Iris pigment epithelial cell (primary cell): Measurements from ENCODE around the gene TP53.
A peak's percentile ranks its signal among the peaks of the same experiment; 100 is the strongest.

Source experiments
- DNase-seq: peaks from one replicate; pipeline ENCODE4 v3.0.0-alpha.2; 2011; ENCODE audit warnings: low read depth

Gene TP53

DNA sequence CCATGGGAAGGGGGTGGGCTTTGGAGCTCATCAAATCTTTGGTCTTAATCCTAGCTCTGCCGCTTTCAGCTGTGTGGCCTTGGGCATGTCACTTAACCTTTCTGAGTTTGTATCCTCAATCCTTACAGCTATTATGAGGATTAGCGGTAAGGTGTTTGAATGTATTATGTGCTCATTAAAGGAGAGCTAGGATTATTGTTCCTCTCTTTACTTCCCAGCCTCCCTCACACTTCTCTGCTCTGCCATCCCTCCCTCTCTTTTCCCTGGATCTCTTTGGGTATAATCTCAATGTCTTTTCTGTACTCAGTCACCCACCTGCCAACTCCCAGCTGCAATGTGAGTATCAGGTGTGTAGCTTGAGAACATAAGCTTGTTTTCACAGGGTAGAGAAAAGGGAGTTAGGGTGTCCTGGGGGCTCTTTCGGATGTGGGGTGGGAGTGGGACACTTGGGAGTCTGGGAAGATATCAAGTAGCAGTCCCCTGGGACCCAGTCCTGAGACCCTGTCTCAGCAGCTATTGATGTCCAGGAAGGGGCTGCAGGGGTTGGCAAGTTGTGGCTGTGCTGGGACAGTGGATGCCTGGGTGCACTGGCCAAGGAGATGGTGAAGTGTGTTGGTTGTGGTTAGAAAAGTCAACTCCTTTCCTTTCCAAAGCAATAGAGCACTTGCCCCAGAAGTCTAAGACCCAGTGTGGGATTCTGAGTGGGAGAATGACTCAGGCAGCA is 19.5 kb upstream of the TP53 start:
- DNase-seq, result no peak

GRCh38 chr17:7705269-7706255 is 18.3 kb upstream of the TP53 start:
- DNase-seq, result no peak

- DNase-seq, result no peak
Observed at GRCh38 chr17:7704601-7705268, 17.4 kb upstream of the TP53 start, which contains the start of gene EFNB3. EFNB3 (plus strand) TSS chr17:7705202; CDS start chr17:7705599, 397 bp downstream.

DNA sequence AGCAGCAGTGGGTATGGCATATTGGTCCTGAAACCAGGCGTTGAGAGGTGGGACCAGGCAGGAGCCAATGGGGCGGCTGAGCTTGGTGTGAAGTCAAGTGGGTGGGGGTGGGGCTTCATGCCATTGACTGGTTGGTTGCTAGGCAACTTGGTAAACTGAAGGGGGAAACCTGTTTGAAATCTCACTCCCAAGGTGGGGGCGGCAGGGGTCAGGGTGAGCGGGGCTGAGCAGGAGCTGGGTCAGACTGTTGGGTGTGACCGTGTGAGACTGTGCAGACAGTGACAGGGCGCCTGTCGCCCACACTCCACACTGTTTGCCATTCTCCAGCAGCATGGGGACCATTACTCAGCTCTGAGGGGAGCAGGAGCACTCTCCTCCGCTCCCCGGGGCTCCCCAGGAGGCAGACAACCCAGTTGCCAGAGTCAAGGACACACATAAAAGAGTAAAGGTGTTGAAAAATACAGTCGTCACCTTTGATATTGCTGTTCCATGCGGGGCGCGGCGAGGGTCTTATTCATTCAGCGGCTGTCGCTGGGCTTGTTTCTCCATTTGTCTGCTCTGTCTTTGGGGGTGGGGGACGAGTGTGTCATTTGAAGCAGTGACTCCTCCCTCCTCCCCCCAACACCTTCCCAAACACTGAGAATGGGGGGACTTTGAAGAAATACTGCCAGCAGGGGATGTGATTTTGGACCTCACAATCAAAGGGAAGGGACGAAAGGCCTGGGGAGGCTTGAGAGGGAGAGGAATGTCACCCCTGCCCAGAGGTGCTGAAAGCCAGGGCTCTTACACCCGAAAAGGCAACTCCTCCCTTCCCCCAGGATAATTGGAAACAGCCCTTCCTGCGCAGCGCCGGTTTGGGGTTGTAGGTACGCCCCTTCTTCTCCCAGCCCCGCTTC is 16.5 kb upstream of the TP53 start:
- peak; percentile 63 for DNase-seq

GRCh38 chr17:7702776-7703175 is 15.5 kb upstream of the TP53 start:
- DNase-seq, result no peak

GRCh38 chr17:7701681-7702080 is 14.4 kb upstream of the TP53 start:
- no peak for DNase-seq

- DNase-seq, result no peak
Observed at GRCh38 chr17:7700510-7700909, 13.2 kb upstream of the TP53 start.

GRCh38 chr17:7697828-7698588 is 10.7 kb upstream of the TP53 start:
- DNase-seq, result no peak

GRCh38 chr17:7695586-7695985 is 8.3 kb upstream of the TP53 start:
- no peak for DNase-seq

- DNase-seq, result no peak
Observed at GRCh38 chr17:7688808-7689316, 1.6 kb upstream of the TP53 start.

DNA sequence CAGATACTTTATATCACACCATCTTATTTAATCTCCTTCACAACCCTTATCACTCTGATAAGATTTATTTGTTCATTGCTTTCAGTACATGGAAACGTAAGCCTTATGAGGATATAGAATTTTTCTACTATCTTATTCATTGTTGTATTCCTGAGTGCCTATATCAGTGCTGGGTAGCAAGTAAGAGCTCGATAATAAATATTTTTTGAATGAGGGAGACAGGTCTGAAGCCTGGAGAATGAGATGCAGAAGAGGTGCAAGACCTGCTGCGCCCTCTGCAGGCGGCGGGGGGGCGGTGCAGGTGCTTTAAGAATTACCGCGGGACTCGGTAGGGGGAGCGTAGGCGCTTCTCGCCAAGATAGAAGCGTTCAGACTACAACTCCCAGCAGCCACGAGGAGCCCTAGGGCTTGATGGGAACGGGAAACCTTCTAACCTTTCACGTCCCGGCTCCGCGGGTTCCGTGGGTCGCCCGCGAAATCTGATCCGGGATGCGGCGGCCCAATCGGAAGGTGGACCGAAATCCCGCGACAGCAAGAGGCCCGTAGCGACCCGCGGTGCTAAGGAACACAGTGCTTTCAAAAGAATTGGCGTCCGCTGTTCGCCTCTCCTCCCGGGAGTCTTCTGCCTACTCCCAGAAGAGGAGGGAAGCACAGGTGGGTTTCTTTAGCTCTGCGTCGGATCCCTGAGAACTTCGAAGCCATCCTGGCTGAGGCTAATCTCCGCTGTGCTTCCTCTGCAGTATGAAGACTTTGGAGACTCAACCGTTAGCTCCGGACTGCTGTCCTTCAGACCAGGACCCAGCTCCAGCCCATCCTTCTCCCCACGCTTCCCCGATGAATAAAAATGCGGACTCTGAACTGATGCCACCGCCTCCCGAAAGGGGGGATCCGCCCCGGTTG is 868 bp upstream of the TP53 start, which contains the start of gene WRAP53:
Gene WRAP53, plus strand, starts transcription at position 570 of the 900 bp plus-strand sequence. Its CDS starts 172 bp downstream, at position 742.
- peak; percentile 99 for DNase-seq

- DNase-seq, result no peak
Observed at GRCh38 chr17:7686222-7687071, 843 bp downstream of the TP53 start.

GRCh38 chr17:7685533-7686221 is 1.6 kb downstream of the TP53 start:
- peak; percentile 96 for DNase-seq

DNA sequence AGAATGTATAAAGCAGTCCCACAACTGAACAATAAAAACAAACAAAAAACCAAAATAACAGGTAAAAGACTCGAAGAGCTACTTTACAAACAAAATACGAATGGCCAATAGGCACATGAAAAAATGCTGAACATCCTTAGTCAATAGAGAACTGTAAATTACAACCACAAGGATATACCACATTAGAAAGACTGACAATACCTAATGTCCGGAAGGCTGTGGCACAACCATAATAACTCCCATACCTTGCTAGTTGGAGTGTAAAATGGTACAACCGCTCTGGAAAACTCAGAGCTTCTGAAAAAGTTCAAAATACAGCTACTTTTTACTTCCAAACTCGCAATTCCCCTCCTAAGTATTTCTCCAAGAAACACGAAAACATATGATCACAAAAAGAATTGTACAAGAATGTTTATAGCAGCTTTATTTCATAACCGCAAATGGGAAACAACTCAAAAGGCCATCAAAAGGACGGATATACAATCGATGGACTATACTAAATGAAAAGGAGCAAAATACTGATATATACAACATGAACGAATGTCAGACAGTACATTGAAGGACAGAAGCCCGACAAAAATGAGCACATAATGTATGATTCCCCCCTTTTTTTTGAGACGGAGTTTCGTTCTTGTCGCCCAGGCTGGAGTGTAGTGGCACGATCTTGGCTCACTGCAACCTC is 2.3 kb downstream of the TP53 start:
- no peak for DNase-seq

DNA sequence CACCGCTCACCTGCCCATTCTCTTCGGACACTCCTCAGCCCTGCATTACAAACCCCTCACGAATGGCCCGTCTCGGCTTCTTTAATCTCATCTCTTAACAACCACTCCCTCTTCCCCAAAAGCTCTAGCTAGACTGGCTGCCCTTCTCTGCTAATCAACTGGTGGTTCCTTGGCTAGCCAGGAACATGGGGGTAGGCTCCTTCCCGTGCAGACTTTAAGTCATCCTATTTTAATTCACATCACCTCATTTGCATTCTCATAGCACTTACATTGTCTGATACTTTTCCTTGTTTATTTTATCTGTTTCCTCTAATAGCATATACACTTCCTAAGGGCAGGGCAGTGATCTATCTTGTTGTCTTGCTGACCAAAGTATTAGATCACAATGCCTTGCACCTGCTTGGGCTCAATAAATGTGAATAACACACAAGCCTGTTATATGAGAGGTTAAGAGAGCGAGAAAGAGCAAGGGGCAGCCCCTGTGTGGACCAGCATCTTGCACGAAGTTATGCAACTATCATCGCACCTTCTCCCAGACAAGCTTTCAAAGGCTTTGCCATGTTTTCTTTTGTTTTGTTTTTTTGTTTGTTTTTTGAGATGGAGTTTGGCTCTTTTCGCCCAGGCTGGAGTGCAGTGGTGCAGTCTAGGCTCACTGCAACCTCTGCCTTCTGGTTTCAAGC is 9.8 kb downstream of the TP53 start:
- DNase-seq, result no peak

GRCh38 chr17:7676533-7676932 is 10.8 kb downstream of the TP53 start:
- DNase-seq, result peak; percentile 17
